A549 treated with CpdA at 1 μM for 4 hours (cell line): Measurements from ENCODE around the gene SLC9A9. TPM values are rescaled to one million over a fixed set of nuclear protein-coding genes. Genes with fewer than 3 reads are reported as not detected.

Source experiments
- total RNA-seq: library from RNA; stranded (reverse); fragments of 200-300 nt; extraction: Qiagen RNA extraction; gene quantifications from 5 replicates; pipeline ENCODE4 v1.2.3, GENCODE V29; 2022; ENCODE audit warnings: low read depth

SLC9A9 gene
- 0.03 to 0.31 TPM (median 0.13 TPM) in 5 replicates for total RNA-seq

DNA sequence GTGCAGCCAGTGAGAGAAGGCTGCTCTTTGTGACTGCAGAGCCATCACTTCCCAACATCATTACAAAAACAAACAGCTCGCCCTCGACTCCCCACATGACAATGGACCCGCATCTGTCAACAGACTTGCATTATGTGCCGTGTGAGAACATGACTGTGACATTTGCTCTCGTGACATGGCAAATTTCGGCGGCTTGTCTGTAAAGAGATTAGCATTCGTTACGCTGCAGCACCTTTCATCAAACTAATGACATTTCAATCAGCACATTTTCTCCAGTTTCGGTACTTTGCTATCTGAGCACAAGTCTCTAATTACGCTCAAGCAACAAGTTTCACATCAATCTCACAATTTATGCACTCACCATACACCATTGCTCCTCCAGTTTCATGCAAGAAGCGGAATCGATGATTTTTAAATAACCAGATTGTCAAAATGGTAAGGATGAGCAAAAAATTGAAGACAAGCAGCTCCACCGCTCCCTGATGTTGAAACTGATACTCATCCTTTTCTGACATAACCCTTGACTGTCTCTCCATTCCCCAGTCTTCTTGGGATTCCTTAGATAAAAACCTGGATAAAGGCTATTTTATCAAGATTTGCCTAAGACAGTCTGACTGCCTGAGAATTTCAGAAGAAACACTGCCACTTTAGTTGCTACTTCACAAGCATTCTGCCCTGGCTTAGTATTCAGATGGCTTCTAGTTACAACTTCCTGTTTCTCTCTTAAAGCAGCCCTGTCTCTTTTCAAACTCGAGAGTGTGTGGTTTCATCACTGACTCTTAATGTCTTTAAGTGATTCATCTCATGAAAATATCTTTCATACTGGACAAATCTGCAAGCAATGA, at the start of gene SLC9A9:
Gene SLC9A9, minus strand, starts transcription at position 682 of the 845 bp plus-strand sequence. Its CDS starts 146 bp downstream, at position 536.

Other genes starting within 250 kb of the SLC9A9 start
- gene DIPK2A, start 123.4 kb upstream of the SLC9A9 start, total RNA-seq, result 6.6 to 7.8 TPM (median 7.1 TPM) in 5 replicates